ENCODE data around the gene TSPAN9.

GRCh38 chr12:3308609-3309008, 231.4 kb downstream of the TSPAN9 start:
- TF ChIP-seq CTCF (IDR thresholded peaks at IDR 0.05) = no peak
- no peak for TF ChIP-seq POLR2A (IDR thresholded peaks at IDR 0.05)
